CD14-positive monocyte (primary cell): ENCODE results near the gene RASGRF2. TPM values are rescaled to one million over a fixed set of nuclear protein-coding genes. Genes with fewer than 3 reads are reported as not detected.

Experiments
- DNase-seq, 3 donors: peaks; one replicate each; pipeline ENCODE4 v3.0.0-alpha.2; 2011 to 2022
- H2AFZ ChIP-seq: 2 replicates; pipeline ENCODE4 v1.6.0; 2012; ENCODE audit warnings: mild to moderate bottlenecking, low read depth, low read length, inconsistent platforms; ENCODE audit not compliant: insufficient read depth, poor library complexity, severe bottlenecking
- H3K27ac ChIP-seq, 2 donors: 1 replicate in 1 of 2; 2 replicates in 1 of 2; pipeline ENCODE4 v1.5.1; 2012 to 2013; ENCODE audit warnings: low read length in 2 of 2, control low read depth in 1 of 2, inconsistent platforms in 1 of 2, low read depth in 1 of 2, mild to moderate bottlenecking in 1 of 2
- H3K27me3 ChIP-seq, 2 donors: one replicate each; pipeline versions ENCODE4 v1.6.0 to v1.6.1; 2011 to 2013; ENCODE audit warnings: low read length in 2 of 2; ENCODE audit not compliant: control insufficient read depth in 2 of 2, insufficient read depth in 2 of 2
- H3K36me3 ChIP-seq, 2 donors: replicated peaks in 1 of 2; 1 replicate in 1 of 2; 2 replicates in 1 of 2; pipeline versions ENCODE4 v1.5.1 to v1.6.1; 2012 to 2013; ENCODE audit warnings: low read length in 2 of 2, control low read depth in 1 of 2, inconsistent platforms in 1 of 2, mild to moderate bottlenecking in 1 of 2; ENCODE audit not compliant: insufficient read depth in 2 of 2, control insufficient read depth in 1 of 2
- H3K4me1 ChIP-seq, 2 donors: 1 replicate in 1 of 2; 2 replicates in 1 of 2; pipeline versions ENCODE4 v1.5.1 to v1.6.1; 2012 to 2013; ENCODE audit warnings: low read length in 2 of 2, control low read depth in 1 of 2, inconsistent platforms in 1 of 2, mild to moderate bottlenecking in 1 of 2, moderate library complexity in 1 of 2; ENCODE audit not compliant: insufficient read depth in 2 of 2, control insufficient read depth in 1 of 2
- H3K4me2 ChIP-seq: replicated peaks from 2 replicates; pipeline ENCODE3; 2012; ENCODE audit warnings: low read length, moderate library complexity, mild to moderate bottlenecking; ENCODE audit not compliant: poor library complexity, severe bottlenecking; ENCODE audit errors: extremely low read depth
- H3K4me3 ChIP-seq, 3 experiments: fragments of 200-600 bp in 1 of 3; sonication (generic) in 1 of 3; replicated peaks in 1 of 3; 1 replicate in 2 of 3; 2 replicates in 1 of 3; pipeline ENCODE4 v1.5.1; 2011 to 2013; ENCODE audit warnings: low read length in 3 of 3, mild to moderate bottlenecking in 3 of 3, control low read depth in 2 of 3, low read depth in 2 of 3, inconsistent platforms in 1 of 3, moderate library complexity in 1 of 3
- H3K79me2 ChIP-seq: 2 replicates; pipeline ENCODE4 v1.6.0; 2012; ENCODE audit warnings: mild to moderate bottlenecking, control low read depth, inconsistent platforms, low read length, moderate library complexity; ENCODE audit not compliant: insufficient read depth
- H3K9ac ChIP-seq: 2 replicates; pipeline ENCODE4 v1.6.0; 2017; ENCODE audit warnings: low read length, mild to moderate bottlenecking; ENCODE audit not compliant: insufficient read depth, poor library complexity, severe bottlenecking
- H3K9me3 ChIP-seq, 2 donors: replicated peaks in 1 of 2; 1 replicate in 1 of 2; 2 replicates in 1 of 2; pipeline versions ENCODE4 v1.5.1 to v1.6.1; 2012 to 2013; ENCODE audit warnings: low read length in 2 of 2, control low read depth in 1 of 2; ENCODE audit not compliant: control insufficient read depth in 1 of 2, insufficient read depth in 1 of 2
- H4K20me1 ChIP-seq: 2 replicates; pipeline ENCODE4 v1.6.0; 2012; ENCODE audit warnings: mild to moderate bottlenecking, low read length, control low read depth, moderate library complexity; ENCODE audit not compliant: insufficient read depth
- H3K27ac Mint-ChIP-seq, 7 donors: one replicate each; pipeline ENCODE4 v1.8.0; 2020; ENCODE audit warnings: mild to moderate bottlenecking in 7 of 7, mixed read lengths in 7 of 7, moderate library complexity in 6 of 7, inconsistent platforms in 2 of 7
- H3K27me3 Mint-ChIP-seq, 3 donors: one replicate each; pipeline ENCODE4 v1.8.0; 2021 to 2022; ENCODE audit warnings: low read depth in 3 of 3, mild to moderate bottlenecking in 3 of 3, mixed read lengths in 3 of 3, moderate library complexity in 3 of 3, inconsistent platforms in 1 of 3
- H3K36me3 Mint-ChIP-seq, 2 donors: one replicate each; pipeline ENCODE4 v1.8.0; 2020; ENCODE audit warnings: mixed read lengths in 2 of 2, inconsistent platforms in 1 of 2, mild to moderate bottlenecking in 1 of 2
- H3K4me1 Mint-ChIP-seq: one replicate; pipeline ENCODE4 v1.8.0; 2020; ENCODE audit warnings: mild to moderate bottlenecking, mixed read lengths
- H3K4me3 Mint-ChIP-seq, 2 donors: one replicate each; pipeline ENCODE4 v1.8.0; 2020; ENCODE audit warnings: mild to moderate bottlenecking in 2 of 2, mixed read lengths in 2 of 2, moderate library complexity in 1 of 2
- H3K9me3 Mint-ChIP-seq, 7 donors: one replicate each; pipeline ENCODE4 v1.8.0; 2020 to 2022; ENCODE audit warnings: mixed read lengths in 7 of 7, mild to moderate bottlenecking in 6 of 7, moderate library complexity in 6 of 7, inconsistent platforms in 2 of 7
- WGBS: methylation state at CpG from one replicate; pipeline ENCODE4 v1.1.5; 2013; ENCODE audit warnings: missing lambda C conversion rate; ENCODE audit not compliant: insufficient coverage; 5-methylcytosine and 5-hydroxymethylcytosine counted together
- intact Hi-C, 2 donors: fragments of 100-400 bp; cut with micrococcal nuclease; formaldehyde crosslinking; loops; one replicate each; pipeline versions ENCODE4 v1.15.0 to v1.15.1; 2023
- polyA plus RNA-seq, 3 donors: library from polyadenylated mRNA; depleted of rRNA in 1 of 3; unstranded in 2 of 3; stranded (reverse) in 1 of 3; fragments of 300-500 nt in 2 of 3; fragments of >200 nt in 1 of 3; fragmentation: Illumina TruSeq in 2 of 3; gene quantifications; 1 replicate in 2 of 3; 2 replicates in 1 of 3; pipeline ENCODE4 v1.2.3, GENCODE V29; 2012 to 2021
- TF ChIP-seq, protein P1 (sequence below): fragments of 200-600 bp; IDR thresholded peaks from one replicate; pipeline ENCODE4 v1.8.0; 2022; ENCODE audit warnings: antibody characterized with exemption, mild to moderate bottlenecking

Gene RASGRF2
- polyA plus RNA-seq, 3 donors, result 0.01 to 0.02 TPM; not detected in 1

DNA sequence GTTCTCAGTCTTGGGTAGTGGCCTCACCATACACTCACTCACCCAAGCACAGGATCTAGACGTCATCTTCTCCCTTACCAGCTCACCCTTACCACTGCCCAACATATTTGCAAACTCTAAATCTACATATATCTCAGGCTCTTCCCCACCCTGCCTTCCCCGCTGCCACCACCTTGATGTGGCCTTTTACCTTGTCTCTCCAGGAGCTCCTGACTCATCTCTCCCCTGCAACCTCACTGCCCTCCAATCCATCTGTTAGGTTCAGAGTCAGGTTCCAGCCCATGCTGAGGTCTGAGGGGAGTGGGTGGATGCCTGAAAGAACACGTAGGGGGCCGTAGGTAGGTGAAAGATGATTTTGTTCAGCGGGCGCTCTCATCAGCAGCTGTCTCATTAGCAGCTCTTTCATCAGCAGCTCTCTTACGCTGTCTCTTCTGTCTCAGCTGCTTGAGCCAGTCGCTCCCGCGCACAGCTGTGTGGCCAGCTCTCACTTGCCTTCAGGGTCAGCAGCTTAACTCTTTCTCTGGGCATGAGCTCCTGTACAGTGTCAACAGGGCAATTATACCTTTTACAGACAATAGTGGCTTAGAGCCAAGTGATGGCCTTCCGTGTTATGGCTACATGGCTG lies 249.8 kb downstream of the RASGRF2 start:
- Histone ChIP-seq H3K27ac (no peak overlapping the region), H2AFZ (no peak overlapping the region), H3K9ac (no peak overlapping the region), H3K79me2 (no peaks in the 10 kb centered on the region), H4K20me1 (no peaks in the 10 kb centered on the region), H3K9me3 (no peaks in the 10 kb centered on the region), H3K4me3 (no peak overlapping the region), H3K27me3 (no peaks in the 10 kb centered on the region), H3K4me2 (no peak overlapping the region), H3K36me3 (no peaks in the 10 kb centered on the region), H3K4me1 (no peaks in the 10 kb centered on the region)
- Mint-ChIP-seq H3K27ac (peak overlapping the region in 1 of 7 donors; percentile 0), H3K4me1 (no peaks in the 10 kb centered on the region), H3K36me3 (no peaks in the 10 kb centered on the region), H3K4me3 (no peak overlapping the region), H3K9me3 (no peaks in the 10 kb centered on the region), H3K27me3 (peaks cover 0 to 2% (median 2%) of the 10 kb centered on the region in 3 donors)
- TF ChIP-seq, protein P1, sequence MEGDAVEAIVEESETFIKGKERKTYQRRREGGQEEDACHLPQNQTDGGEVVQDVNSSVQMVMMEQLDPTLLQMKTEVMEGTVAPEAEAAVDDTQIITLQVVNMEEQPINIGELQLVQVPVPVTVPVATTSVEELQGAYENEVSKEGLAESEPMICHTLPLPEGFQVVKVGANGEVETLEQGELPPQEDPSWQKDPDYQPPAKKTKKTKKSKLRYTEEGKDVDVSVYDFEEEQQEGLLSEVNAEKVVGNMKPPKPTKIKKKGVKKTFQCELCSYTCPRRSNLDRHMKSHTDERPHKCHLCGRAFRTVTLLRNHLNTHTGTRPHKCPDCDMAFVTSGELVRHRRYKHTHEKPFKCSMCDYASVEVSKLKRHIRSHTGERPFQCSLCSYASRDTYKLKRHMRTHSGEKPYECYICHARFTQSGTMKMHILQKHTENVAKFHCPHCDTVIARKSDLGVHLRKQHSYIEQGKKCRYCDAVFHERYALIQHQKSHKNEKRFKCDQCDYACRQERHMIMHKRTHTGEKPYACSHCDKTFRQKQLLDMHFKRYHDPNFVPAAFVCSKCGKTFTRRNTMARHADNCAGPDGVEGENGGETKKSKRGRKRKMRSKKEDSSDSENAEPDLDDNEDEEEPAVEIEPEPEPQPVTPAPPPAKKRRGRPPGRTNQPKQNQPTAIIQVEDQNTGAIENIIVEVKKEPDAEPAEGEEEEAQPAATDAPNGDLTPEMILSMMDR, result no peak
- DNase-seq, result no peak
- WGBS, result 94% methylated on average over 11 of the region's 11 CpGs
- intact Hi-C loops, result no loop called here

DNA sequence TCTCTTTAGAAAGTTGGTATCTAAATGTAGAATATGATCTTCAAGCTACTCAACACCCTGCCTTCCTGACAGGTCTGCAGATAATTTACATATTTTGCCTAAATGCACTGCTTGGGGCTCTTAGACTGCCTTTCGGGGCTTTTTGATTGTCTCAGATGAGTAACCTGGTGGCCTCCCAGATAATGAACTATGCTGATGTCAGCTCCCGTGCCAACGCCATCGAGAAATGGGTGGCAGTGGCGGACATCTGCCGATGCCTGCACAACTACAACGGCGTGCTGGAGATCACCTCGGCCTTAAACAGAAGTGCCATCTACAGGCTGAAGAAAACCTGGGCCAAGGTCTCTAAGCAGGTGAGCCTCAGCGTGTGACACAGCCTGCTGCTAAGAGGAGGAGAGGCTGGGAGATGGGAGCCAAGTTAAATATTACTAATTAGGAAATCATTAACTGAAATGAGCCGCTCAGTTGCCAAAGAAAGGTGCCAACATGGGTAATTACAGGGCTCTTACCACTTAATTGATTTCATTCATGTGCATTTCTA lies 252.1 kb downstream of the RASGRF2 start:
- Histone ChIP-seq H3K27me3 (no peaks in the 10 kb centered on the region), H3K4me3 (no peak overlapping the region), H3K4me1 (no peaks in the 10 kb centered on the region), H3K27ac (no peak overlapping the region), H3K36me3 (no peaks in the 10 kb centered on the region), H2AFZ (no peak overlapping the region), H3K4me2 (no peak overlapping the region), H3K9me3 (no peaks in the 10 kb centered on the region), H4K20me1 (no peaks in the 10 kb centered on the region), H3K9ac (no peak overlapping the region), H3K79me2 (no peaks in the 10 kb centered on the region)
- TF ChIP-seq, protein P1, result no peak
- no peak for DNase-seq
- no peaks in the 10 kb centered on the region for H3K9me3 Mint-ChIP-seq
- H3K36me3 Mint-ChIP-seq, result no peaks in the 10 kb centered on the region
- intact Hi-C loops, result no loop called here
- 96% methylated on average over 9 of the region's 11 CpGs for WGBS
- H3K27me3 Mint-ChIP-seq, result peaks cover 0 to 3% (median 0%) of the 10 kb centered on the region in 3 donors
- H3K4me1 Mint-ChIP-seq, result no peaks in the 10 kb centered on the region
- no peak overlapping the region for H3K4me3 Mint-ChIP-seq
- no peak overlapping the region for H3K27ac Mint-ChIP-seq
